NOMO-1 (cell line): ENCODE measurements around the gene ZMPSTE24.
"Not testable (repeated sequence)": the region's sequence is repeated elsewhere in the genome, so short reads cannot be mapped to it uniquely, and the experiment has no call there.

Source experiments
- DNase-seq, 2 experiments: peaks; one replicate each; lab custom pipeline; 2025; ENCODE audit not compliant: unreplicated experiment in 2 of 2; lab: John Stamatoyannopoulos, UW

The ZMPSTE24 gene

DNA sequence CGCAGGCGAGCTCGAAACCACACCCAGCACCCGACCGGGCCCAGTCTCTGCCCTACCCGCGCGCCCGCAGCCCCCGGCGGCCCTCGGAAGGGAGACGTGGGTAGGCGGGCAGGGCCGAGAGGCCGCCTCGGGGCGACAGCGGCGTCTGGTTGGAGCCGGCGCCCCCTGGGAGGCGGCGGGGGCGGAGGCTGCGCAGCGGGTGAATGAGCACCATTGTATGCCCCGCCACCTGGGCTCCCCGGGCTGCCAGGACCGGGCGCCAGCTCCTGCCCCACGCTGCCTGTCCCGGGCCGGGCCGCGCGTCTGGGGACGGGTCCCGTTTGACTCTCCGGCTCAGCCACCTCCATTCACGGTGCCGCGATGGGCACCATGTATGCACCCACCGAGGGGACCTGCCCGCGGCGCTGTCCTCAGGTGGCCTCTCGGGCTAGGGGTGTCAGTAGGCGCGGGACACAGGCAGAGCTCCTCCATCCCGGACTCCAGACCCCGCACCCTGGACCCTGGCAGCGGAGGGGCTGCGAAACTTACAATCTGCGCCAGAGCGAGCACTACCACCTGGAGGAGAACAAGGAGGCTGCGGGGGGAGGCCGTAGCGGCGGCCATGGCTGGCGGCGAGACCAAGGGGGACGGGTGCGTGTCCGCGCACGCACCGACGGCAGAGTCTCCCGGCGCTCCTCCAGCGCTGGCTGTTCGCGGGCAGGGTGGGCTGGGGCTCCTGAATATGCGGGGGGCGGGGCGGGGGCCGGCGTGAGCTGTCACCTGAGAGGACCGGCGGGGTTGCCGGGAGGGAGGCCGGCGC, 58.8 kb downstream of the ZMPSTE24 start, which contains the start of gene COL9A2:
Gene COL9A2, minus strand, starts transcription at position 692 of the 799 bp plus-strand sequence. Its CDS starts 89 bp downstream, at position 603.
- no peak for DNase-seq

DNA sequence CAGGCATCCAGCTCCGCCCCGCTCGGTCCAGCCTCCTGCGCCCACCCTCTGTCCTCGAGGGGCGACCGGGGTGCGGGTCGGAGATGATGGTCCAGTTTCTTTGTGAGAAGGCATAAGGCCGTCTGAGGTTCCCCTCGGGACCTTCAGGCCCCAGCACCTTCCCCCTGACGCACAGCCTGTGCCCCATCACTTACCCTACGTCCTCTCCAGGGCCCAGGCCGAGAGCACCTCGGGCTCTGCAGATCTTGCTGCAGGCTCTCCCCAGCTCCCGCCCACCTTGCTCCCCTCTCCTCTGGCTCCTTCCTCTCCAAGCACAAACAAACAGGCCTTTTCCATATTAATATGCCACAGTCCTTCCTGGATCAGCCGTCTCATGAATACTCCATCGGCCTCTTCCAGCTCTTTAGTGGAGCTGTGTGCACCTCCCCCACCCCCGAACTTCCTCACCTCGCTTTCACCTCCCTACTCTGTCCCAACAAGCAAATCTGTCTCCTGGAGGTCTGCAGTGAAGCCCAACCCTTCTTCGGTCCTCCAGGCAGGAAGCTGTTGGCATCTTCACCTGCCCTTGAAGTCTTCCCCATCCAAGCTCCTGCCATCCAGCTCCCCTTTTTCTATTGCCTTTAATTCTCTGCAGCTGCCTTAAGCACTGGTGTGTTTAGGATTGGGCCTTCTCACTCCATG, 59.5 kb downstream of the ZMPSTE24 start:
- DNase-seq = no peak

DNA sequence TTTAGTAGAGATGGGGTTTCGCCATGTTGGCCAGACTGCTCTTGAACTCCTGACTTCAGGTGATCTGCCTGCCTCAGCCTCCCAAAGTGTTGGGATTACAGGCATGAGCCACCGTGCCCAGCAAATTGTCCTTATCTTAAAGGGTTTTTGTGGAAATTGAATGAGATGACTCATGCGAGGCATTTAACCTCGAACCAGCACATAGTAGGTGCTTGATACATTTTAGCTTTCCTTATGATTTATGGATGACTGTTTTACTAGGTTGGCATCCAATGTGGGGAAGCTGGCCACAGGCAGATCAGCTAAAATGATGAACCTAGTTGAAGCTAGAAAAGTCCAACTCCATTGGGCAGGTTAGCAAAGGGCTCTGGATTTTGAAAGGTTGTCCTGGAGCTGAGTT, 60.4 kb downstream of the ZMPSTE24 start:
- DNase-seq = no peak

DNA sequence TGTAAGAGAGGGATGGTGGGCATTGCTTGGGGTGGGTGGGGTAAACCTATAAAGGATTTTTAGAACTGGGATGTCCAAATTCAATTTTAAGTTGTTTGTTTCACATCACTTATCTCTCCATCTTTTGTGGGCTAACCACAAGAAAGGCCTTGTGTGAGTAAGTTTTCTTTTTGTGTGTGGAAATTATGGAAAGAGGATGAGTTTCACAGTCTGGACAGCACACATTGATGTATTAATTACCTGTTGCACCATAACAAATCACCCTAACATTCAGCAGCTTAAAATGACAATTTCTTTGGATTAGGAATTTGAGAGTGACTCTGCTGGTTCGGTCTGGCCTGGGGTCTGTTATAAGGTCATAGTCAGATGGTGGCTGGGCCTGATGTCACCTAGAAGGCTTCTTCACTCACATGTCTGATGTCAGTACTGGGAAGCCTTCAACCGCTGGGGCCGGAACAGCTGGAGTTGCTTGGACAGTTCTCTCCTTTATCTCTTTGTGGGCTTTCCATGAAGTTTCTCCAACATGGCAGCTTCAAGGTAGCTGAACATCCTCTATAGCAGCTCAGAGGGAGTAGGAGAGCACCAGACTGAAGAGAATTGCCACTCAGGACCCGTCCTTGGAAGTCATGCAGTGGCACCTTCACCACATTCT, 61.1 kb downstream of the ZMPSTE24 start:
- no peak for DNase-seq

DNA sequence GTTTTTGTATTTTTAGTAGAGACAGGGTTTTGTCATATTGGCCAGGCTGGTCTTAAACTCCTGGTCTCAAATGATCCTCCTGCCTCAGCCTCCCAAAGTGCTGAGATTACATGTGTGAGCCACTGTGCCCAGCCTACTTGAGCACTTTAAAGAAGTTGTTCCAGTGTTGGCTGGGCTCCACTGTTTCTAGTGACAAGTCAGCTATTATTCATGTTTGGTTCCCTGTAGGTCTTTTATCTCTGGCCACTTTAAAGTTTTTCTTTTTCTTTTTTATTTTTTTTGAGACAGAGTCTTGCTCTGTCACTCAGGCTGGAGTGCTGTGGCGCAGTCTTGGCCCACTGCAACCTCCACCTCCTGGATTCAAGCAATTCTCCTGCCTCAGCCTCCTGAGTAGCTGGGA, 73.4 kb downstream of the ZMPSTE24 start:
- DNase-seq = not testable (repeated sequence)

DNA sequence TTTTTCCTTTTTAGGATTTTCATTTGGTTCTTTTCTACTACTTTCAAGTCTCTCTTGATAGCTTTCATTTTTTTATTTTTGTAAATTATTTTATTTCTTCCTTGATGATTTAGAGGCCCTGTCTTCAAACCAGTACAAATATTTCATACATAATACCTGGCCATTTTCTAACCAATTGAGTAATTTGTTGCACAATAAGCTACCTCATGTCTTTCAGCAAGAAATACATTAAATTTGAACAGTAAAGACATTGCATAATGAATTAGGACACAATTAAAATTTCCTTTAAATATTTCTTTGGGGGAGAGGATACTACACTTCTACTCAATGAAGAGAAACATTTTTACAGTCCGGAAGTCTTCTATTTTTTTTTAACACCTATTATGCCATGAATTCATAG, 74.7 kb downstream of the ZMPSTE24 start:
- DNase-seq = no peak

DNA sequence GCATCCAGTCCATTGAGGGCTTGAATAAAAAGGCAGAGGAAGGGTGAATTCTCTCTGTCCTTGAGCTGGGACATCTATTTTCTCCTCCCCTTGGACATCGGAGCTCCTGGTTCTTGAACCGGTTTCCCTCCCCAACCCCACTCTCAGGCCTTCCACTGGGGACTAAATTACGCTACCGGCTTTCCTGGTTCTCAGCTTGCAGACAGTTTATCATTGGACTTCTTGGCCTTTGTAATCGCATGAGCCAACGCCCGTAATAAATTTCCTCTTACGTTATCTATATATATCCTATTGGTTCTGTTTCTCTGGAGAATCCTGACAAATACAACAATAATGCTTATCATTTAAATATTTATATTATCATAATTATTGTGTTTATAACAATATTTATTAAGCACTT, 79.4 kb downstream of the ZMPSTE24 start:
- DNase-seq = no peak

DNA sequence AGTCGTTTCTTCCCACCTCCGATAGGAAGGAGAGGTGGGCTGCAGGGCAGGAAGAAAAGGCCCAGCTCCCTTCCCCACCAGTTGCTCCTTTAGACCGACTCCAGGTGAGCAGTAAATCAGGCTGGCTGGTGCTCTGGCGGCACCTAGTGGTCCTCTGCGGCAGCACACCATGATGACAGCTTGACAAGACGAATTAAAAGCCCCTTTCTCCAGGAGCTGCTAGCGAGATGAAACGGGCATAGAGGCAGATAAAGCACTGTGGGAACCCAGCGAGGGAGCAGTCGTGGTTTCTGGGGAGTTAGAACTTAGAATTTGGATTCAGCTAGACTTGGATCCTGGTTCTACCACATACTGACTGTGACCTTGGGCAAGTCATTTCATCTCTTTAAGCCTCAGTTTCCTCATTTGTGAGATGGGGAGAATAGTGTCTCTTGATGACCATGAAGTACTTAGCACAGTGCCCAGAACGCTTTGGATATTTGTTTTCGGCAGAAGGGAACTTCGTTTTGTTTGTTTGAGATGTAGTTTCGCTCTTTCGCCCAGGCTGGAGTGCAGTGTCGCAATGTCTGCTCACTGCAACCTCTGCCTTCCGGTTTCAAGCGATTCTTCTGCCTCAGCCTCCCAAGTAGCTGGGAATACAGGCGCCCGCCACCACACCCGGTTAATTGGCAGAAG, 80.8 kb downstream of the ZMPSTE24 start:
- peak; percentile 56 to 67 for DNase-seq

DNA sequence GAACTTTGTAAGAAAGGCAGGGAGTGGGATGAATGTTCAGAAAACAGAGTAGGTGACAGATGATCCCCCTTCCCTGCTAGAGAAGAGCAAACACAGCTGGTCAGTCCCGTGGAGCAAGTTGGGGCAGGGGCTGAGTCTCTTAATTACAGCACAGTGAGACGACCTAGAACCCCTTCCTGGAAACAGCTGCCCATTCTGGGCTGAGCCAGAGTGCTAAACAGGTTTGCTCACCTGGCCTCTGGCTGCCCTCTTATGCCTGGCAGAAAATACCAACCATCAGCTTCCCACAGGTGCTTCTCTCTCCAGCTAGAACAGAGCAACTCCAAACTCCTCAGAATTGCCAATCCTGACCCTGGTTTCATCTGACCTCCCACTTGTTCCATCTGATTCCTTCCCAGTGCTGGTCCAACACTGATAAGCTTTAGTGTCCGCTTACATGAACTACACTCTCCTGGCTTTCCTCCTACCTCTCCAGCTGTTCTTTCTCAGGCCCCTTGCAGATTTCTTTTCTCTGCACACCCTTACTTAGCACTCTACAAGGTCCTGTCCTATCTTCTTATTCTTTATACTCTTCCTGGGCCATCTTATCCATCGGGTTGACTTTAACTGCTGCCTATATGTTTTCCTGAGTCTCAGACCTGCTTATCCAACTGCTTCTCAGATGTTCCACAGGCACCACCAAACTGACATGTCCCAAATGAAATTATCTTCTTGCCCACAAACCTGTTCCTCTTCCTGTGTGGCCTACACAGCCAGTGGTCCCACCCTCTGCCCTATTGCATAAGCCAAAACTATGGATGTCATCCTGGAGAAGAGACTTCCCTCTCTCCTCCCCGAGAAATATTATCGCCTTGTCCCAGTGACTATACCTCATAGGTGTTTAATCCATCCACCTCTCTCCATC, 81.6 kb downstream of the ZMPSTE24 start:
- peak in 1 of 2 experiments; percentile 25 for DNase-seq

DNA sequence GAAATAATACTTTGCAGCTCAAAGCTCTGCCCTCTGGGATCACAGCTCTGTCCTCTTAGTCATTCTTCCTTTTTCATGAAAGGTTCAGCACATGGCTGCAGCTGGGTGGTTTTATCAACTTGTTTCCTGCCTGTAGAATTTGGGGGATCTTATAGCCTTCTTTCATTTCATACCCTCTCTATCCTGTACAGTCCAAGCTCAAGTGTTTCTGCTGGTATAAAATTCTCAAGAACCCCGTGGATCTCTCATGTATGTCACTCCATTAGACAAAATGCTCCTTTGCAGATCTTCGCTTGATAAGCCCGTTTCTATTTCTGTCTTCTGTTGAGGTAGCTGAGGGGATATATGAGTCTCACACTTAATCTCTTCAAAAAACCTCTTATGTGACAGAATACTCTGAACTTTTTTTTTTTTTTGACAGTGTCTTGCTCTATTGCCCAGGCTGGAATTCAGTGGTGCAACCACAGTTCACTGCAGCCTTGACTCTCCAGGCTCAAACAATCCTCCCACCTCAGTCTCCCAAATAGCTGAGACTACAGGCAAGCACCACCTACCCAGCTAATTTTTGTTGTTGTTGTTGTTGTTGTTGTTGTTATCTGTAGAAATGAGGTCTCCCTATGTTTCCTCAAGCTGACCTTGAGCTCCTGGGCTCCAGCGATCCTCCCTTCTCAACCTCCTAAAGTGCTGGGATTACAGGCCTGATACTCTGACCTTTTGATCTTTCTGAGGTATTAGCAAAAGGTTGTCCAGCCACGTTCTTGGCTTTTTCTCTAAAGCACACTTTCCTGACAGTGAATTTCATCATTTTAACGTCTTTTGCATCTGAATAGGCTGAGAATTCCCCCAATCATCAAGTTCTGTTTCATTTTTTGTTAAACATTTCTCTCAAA, 83.7 kb downstream of the ZMPSTE24 start:
- peak; percentile 5 to 38 for DNase-seq

DNA sequence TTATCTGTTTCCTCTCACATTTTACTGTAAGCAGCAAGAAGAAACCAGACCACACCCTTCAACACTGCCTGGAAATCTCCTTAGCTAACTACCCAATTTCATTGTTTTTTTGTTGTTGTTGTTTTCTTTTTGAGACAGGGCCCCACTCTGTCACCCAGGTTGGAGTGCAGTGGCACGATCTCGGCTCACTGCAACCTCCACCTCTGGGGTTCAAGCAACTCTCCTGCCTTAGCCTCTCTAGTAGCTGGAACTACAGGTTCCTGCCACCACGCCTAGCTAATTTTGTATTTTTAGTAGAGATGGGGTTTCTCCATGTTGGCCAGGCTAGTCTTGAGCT, 84.3 kb downstream of the ZMPSTE24 start:
- DNase-seq = not testable (repeated sequence)
